GM12873 (cell line): ENCODE measurements around the gene HOXA10.

Experiments
- CTCF ChIP-seq: IDR thresholded peaks from 2 replicates; pipeline ENCODE4 v1.5.1; 2012; ENCODE audit warnings: low read depth, mild to moderate bottlenecking, moderate library complexity, low read length, control low read depth; ENCODE audit not compliant: insufficient read depth; ENCODE audit errors: missing control alignments

HOXA10 gene

DNA sequence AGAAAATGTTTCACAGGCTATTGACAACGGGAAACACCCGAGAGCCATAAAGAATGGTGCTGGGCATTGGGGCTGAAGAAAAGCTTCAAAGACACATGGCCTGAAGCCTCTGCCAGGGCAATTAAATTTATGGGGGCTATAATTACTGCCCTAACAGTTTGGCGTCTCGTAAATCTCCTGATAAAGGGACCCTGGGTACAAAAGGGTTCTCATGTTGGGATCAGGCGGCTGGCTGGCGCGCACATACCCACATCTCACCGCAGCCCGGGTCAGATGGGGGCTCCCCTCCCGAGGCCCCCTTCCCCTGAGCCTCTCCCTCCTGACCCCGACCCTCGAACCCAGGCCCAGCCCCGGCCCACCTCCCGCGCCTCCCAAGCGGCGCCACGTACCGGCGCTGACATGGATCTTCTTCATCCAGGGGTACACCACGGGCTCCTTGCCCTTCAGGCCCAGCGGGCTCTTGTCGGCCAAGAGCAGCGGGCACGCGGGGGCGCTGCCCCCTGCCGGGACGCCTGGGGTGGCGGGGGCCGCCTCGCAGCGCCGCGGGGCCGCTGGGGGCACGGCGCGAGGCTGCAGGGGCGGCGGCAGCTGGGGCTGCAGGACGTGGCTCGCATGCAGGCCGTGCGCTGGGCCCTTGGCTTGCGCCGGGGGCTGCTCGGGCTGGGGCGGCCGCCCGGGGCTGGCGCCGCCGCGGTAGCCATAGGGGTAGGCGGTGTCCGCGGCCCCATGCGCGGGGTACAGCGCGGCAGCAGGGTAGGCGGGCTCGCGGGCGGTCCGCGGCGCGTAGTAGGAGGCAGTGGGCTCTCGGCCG is 44.2 kb downstream of the HOXA10 start:
- no peak for TF ChIP-seq CTCF

- no peak for TF ChIP-seq CTCF
These were observed 45.1 kb downstream of the HOXA10 start for GRCh38 chr7:27128776-27129728.

GRCh38 chr7:27128034-27128433 is 46.1 kb downstream of the HOXA10 start:
- TF ChIP-seq CTCF: no peak

GRCh38 chr7:27126596-27127327 is 47.4 kb downstream of the HOXA10 start:
- no peak for TF ChIP-seq CTCF

DNA sequence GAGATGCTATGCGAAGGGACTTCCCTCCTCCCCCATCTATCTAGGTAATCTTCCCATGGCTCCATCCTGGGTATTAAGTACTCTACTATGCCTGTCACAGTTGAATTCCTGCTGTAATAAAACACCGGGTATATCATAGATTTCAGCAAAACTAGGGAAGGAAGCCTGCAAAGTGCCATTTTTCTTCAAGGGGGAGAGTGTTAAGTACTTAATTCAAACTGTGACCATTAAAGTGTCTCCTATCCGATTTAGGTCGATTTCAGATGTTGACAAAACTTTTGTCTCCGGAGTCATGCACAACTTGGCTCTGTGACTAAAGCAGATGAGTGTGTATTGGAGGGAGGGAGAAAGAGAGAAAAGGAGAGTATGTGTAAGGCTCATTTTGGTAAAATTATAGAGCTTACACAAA is 48.1 kb downstream of the HOXA10 start:
- no peak for TF ChIP-seq CTCF

GRCh38 chr7:27124902-27125689 is 49.0 kb downstream of the HOXA10 start:
- TF ChIP-seq CTCF: no peak
